Peyer's patch (tissue), 4 donors: Measurements from ENCODE around the gene NDUFS6. TPM values are rescaled to one million over a fixed set of nuclear protein-coding genes. Genes with fewer than 3 reads are reported as not detected.

Experiments
- DNase-seq, 3 donors: peaks; one replicate each; pipeline ENCODE4 v3.0.0-alpha.2; 2017 to 2019
- H3K27ac ChIP-seq, 4 donors: fragments of 200-600 bp; sonication (generic); one replicate each; pipeline ENCODE4 v1.5.1; 2016 to 2019
- H3K27me3 ChIP-seq, 2 donors: fragments of 200-600 bp; sonication (generic); one replicate each; pipeline ENCODE4 v1.5.1; 2019
- H3K36me3 ChIP-seq, 3 donors: fragments of 200-600 bp; sonication (generic); one replicate each; pipeline ENCODE4 v1.5.1; 2016 to 2019
- H3K4me1 ChIP-seq, 4 donors: fragments of 200-600 bp; sonication (generic); one replicate each; pipeline ENCODE4 v1.5.1; 2016 to 2019
- H3K4me3 ChIP-seq, 4 donors: fragments of 200-600 bp; sonication (generic); 1 replicate in 3 of 4; 2 replicates in 1 of 4; pipeline ENCODE4 v1.5.1; 2016 to 2019; ENCODE audit warnings: mild to moderate bottlenecking in 1 of 4
- H3K9me3 ChIP-seq, 4 donors: fragments of 200-600 bp; sonication (generic); one replicate each; pipeline ENCODE4 v1.5.1; 2016 to 2019; ENCODE audit warnings: mild to moderate bottlenecking in 1 of 4
- CTCF ChIP-seq, 6 experiments: fragments of 450-650 bp in 4 of 6; fragments of 200-600 bp in 2 of 6; sonication (generic) in 1 of 6; IDR thresholded peaks; one replicate each; pipeline ENCODE4 v1.5.1; 2017 to 2019; ENCODE audit warnings: antibody characterized with exemption in 6 of 6, mild to moderate bottlenecking in 3 of 6, moderate library complexity in 1 of 6
- POLR2A ChIP-seq, 2 donors: fragments of 450-650 bp; IDR thresholded peaks; one replicate each; pipeline ENCODE4 v1.5.1; 2017; ENCODE audit warnings: antibody characterized with exemption in 2 of 2, mild to moderate bottlenecking in 2 of 2, moderate library complexity in 2 of 2
- total RNA-seq, 4 donors: library from RNA; depleted of rRNA; stranded (reverse); fragments of >200 nt; gene quantifications; one replicate each; pipeline ENCODE4 v1.1.0, GENCODE V29; 2016

NDUFS6 gene
- total RNA-seq, 4 donors from 2014 or later, result 27.4 to 86.5 (median 47.6) TPM

GRCh38 chr5:1850324-1851154 lies 49.3 kb downstream of the NDUFS6 start:
- Histone ChIP-seq H3K9me3 (no peaks in the 10 kb centered on the region), H3K27ac (no peak overlapping the region), H3K27me3 (no peaks in the 10 kb centered on the region), H3K4me3 (no peak overlapping the region), H3K36me3 (no peaks in the 10 kb centered on the region), H3K4me1 (no peaks in the 10 kb centered on the region)
- no peak for DNase-seq
- TF ChIP-seq POLR2A (IDR thresholded peaks at IDR 0.05), result no peak
- no peak for TF ChIP-seq CTCF (IDR thresholded peaks at IDR 0.05)

- Histone ChIP-seq H3K4me1 (no peaks in the 10 kb centered on the region), H3K4me3 (no peak overlapping the region), H3K27ac (no peak overlapping the region), H3K27me3 (no peaks in the 10 kb centered on the region), H3K36me3 (no peaks in the 10 kb centered on the region), H3K9me3 (no peaks in the 10 kb centered on the region)
- no peak for DNase-seq
- TF ChIP-seq POLR2A (IDR thresholded peaks at IDR 0.05) (no peak), CTCF (IDR thresholded peaks at IDR 0.05) (no peak)
Observed at GRCh38 chr5:1851290-1851934, 50.2 kb downstream of the NDUFS6 start.

- no peak for DNase-seq
- Histone ChIP-seq H3K27me3 (no peaks in the 10 kb centered on the region), H3K4me1 (no peaks in the 10 kb centered on the region), H3K36me3 (no peaks in the 10 kb centered on the region), H3K9me3 (no peaks in the 10 kb centered on the region), H3K4me3 (no peak overlapping the region), H3K27ac (no peak overlapping the region)
- TF ChIP-seq POLR2A (IDR thresholded peaks at IDR 0.05), result no peak
- TF ChIP-seq CTCF (IDR thresholded peaks at IDR 0.05), result no peak
Observed at GRCh38 chr5:1852324-1852947, 51.2 kb downstream of the NDUFS6 start.

- DNase-seq, result no peak
- no peaks in the 10 kb centered on the region for H3K4me1 ChIP-seq
- no peaks in the 10 kb centered on the region for H3K27me3 ChIP-seq
Observed at GRCh38 chr5:1853531-1853930, 52.3 kb downstream of the NDUFS6 start.

GRCh38 chr5:1855075-1855474 lies 53.9 kb downstream of the NDUFS6 start:
- no peak for DNase-seq
- H3K27me3 ChIP-seq, result no peaks in the 10 kb centered on the region

More at GRCh38 chr5:1853531-1853930, 52.3 kb downstream of the NDUFS6 start:
- no peak overlapping the region for H3K4me3 ChIP-seq
- TF ChIP-seq POLR2A (IDR thresholded peaks at IDR 0.05) (no peak), CTCF (IDR thresholded peaks at IDR 0.05) (no peak)
- H3K27ac ChIP-seq, result no peak overlapping the region
- H3K9me3 ChIP-seq, result no peaks in the 10 kb centered on the region
- H3K36me3 ChIP-seq, result no peaks in the 10 kb centered on the region

More at GRCh38 chr5:1855075-1855474, 53.9 kb downstream of the NDUFS6 start:
- no peaks in the 10 kb centered on the region for H3K4me1 ChIP-seq
- no peak overlapping the region for H3K27ac ChIP-seq
- H3K4me3 ChIP-seq, result no peak overlapping the region
- no peaks in the 10 kb centered on the region for H3K36me3 ChIP-seq
- H3K9me3 ChIP-seq, result no peaks in the 10 kb centered on the region
- TF ChIP-seq CTCF (IDR thresholded peaks at IDR 0.05) (no peak), POLR2A (IDR thresholded peaks at IDR 0.05) (no peak)
